ENCODE data around the gene SPIRE1. TPM values are rescaled to one million over a fixed set of nuclear protein-coding genes. Genes with fewer than 3 reads are reported as not detected.
"Not testable (repeated sequence)": the region's sequence is repeated elsewhere in the genome, so short reads cannot be mapped to it uniquely, and the experiment has no call there.

SPIRE1 gene
- total RNA-seq, 1 donor from 2014 or later, result 16.9 TPM

DNA sequence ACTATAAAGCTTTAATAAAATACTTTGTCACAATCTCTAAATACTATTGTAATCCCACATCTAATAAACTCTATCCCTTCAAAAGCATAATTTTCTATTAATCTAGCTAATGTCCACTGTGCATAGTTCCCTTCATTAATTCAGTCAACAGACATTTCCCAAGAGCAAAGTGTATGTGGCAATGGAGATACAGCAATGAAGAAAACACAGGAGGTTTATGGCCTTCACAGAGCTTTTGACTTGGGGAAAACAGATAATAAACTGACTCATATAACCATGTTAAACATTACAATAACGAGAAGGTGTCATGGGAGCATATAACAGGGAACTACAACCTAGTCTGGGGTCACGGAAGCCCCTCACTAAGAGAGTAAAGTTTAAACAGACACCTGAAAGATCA, 86.3 kb downstream of the SPIRE1 start:
- H3K4me3 ChIP-seq, result no peak overlapping the region
- TF ChIP-seq, protein P1, sequence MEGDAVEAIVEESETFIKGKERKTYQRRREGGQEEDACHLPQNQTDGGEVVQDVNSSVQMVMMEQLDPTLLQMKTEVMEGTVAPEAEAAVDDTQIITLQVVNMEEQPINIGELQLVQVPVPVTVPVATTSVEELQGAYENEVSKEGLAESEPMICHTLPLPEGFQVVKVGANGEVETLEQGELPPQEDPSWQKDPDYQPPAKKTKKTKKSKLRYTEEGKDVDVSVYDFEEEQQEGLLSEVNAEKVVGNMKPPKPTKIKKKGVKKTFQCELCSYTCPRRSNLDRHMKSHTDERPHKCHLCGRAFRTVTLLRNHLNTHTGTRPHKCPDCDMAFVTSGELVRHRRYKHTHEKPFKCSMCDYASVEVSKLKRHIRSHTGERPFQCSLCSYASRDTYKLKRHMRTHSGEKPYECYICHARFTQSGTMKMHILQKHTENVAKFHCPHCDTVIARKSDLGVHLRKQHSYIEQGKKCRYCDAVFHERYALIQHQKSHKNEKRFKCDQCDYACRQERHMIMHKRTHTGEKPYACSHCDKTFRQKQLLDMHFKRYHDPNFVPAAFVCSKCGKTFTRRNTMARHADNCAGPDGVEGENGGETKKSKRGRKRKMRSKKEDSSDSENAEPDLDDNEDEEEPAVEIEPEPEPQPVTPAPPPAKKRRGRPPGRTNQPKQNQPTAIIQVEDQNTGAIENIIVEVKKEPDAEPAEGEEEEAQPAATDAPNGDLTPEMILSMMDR (IDR thresholded peaks at IDR 0.05), result no peak
- no peak for DNase-seq (ENCODE audit: low spot score in 2 of 2)
- no peaks in the 10 kb centered on the region for H3K36me3 ChIP-seq
- H3K27me3 ChIP-seq, result no peaks in the 10 kb centered on the region
- no peaks in the 10 kb centered on the region for H3K9me3 ChIP-seq
- no peak overlapping the region for H3K27ac ChIP-seq
- no peaks in the 10 kb centered on the region for H3K4me1 ChIP-seq
- intact Hi-C loops (cut with DNase I), result no loop called here

GRCh38 chr18:12569791-12570190, 88.1 kb downstream of the SPIRE1 start:
- no peak for DNase-seq (ENCODE audit: low spot score in 2 of 2)
- intact Hi-C loops (cut with DNase I), result no loop called here
- H3K27me3 ChIP-seq, result no peaks in the 10 kb centered on the region
- peaks cover 0 to 2% of the 10 kb centered on the region in 2 donors for H3K9me3 ChIP-seq
- H3K36me3 ChIP-seq, result no peaks in the 10 kb centered on the region
- no peak overlapping the region for H3K4me3 ChIP-seq
- TF ChIP-seq, protein P1 (IDR thresholded peaks at IDR 0.05), result no peak
- H3K4me1 ChIP-seq, result no peaks in the 10 kb centered on the region
- H3K27ac ChIP-seq, result no peak overlapping the region

GRCh38 chr18:12567849-12568248, 90.1 kb downstream of the SPIRE1 start:
- no peaks in the 10 kb centered on the region for H3K4me1 ChIP-seq
- H3K27ac ChIP-seq, result no peak overlapping the region
- H3K27me3 ChIP-seq, result no peaks in the 10 kb centered on the region
- H3K4me3 ChIP-seq, result no peak overlapping the region
- intact Hi-C loops (cut with DNase I), result no loop called here
- TF ChIP-seq, protein P1 (IDR thresholded peaks at IDR 0.05), result no peak
- no peak for DNase-seq (ENCODE audit: low spot score in 2 of 2)
- peaks cover 0 to 8% of the 10 kb centered on the region in 2 donors for H3K9me3 ChIP-seq
- H3K36me3 ChIP-seq, result no peaks in the 10 kb centered on the region

DNA sequence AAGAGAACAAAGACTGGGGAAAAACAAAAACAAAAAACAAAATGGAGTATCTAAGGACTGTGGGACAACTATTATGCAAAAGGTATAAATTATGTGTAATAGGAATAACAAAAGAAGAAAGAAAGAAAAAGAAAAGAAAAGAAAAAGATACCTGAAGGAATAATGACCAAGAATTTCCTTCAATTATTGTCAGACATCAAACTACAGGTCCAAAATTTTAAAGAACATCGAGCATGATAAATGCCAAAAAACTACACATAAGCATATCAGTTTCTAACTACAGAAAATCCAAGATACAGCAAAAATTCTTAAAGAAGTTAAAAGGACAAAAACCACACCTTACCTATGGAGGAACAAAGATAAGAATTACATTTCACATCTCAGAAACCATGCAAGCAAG, 93.0 kb downstream of the SPIRE1 start:
- no peak overlapping the region for H3K27ac ChIP-seq
- intact Hi-C loops (cut with DNase I), result no loop called here
- no peak for DNase-seq (ENCODE audit: low spot score in 2 of 2)
- no peaks in the 10 kb centered on the region for H3K36me3 ChIP-seq
- H3K27me3 ChIP-seq, result no peaks in the 10 kb centered on the region
- H3K4me1 ChIP-seq, result no peaks in the 10 kb centered on the region
- H3K9me3 ChIP-seq, result peaks cover 0 to 8% of the 10 kb centered on the region in 2 donors
- TF ChIP-seq, protein P1 (IDR thresholded peaks at IDR 0.05), result no peak
- H3K4me3 ChIP-seq, result no peak overlapping the region

- H3K4me3 ChIP-seq, result no peak overlapping the region
- H3K9me3 ChIP-seq, result peaks cover 0 to 8% of the 10 kb centered on the region in 2 donors
- H3K4me1 ChIP-seq, result no peaks in the 10 kb centered on the region
- intact Hi-C loops (cut with DNase I), result no loop called here
- no peaks in the 10 kb centered on the region for H3K36me3 ChIP-seq
- no peak overlapping the region for H3K27ac ChIP-seq
- no peaks in the 10 kb centered on the region for H3K27me3 ChIP-seq
- no peak for DNase-seq (ENCODE audit: low spot score in 2 of 2)
- TF ChIP-seq, protein P1 (IDR thresholded peaks at IDR 0.05), result no peak
Observed at GRCh38 chr18:12564378-12564777, 93.5 kb downstream of the SPIRE1 start.

DNA sequence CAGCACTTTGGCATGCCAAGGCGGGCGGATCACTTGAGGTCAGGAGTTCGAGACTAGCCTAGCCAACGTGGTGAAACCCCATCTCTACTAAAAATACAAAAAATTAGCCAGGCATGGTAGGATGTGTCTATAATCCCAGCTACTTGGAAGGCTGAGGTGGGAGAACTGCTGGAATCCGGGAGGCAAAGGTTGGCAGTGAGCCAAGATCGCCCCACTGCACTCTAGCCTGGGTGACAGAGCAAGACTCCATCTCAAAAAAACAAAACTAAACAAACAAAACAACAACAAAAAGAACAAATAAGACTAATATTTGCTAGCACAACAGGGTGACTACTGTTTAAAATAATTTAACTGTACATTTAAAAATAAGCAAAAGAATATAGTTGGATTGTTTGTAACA, 97.3 kb downstream of the SPIRE1 start:
- intact Hi-C loops (cut with DNase I); H3K36me3 ChIP-seq; H3K4me1 ChIP-seq; DNase-seq (ENCODE audit: low spot score in 2 of 2); H3K27me3 ChIP-seq; H3K4me3 ChIP-seq; H3K27ac ChIP-seq: not testable (repeated sequence)
- H3K9me3 ChIP-seq, result peaks cover 0 to 11% of the 10 kb centered on the region in 2 donors

Measured in ascending aorta (tissue), 2 donors.